GM23338 (cell line): ENCODE results near the gene MPPED1. TPM values are rescaled to one million over a fixed set of nuclear protein-coding genes. Genes with fewer than 3 reads are reported as not detected.

Experiments used
- ATAC-seq: fragments of 200-7000 bp; cut with Tn5 transposase; 3 replicates; pipeline ENCODE4 v1.9.1; 2020
- DNase-seq: peaks from one replicate; pipeline ENCODE4 v3.0.0-alpha.2; 2015; ENCODE audit warnings: low spot score
- H2AFZ ChIP-seq: fragments of 200-600 bp; sonication (generic); 2 replicates; pipeline ENCODE4 v1.8.0; 2016; ENCODE audit warnings: antibody characterized with exemption, mild to moderate bottlenecking, moderate library complexity
- H3F3A ChIP-seq: fragments of 200-600 bp; sonication (generic); replicated peaks from 2 replicates; pipeline ENCODE4 v1.8.0; 2017; ENCODE audit warnings: antibody characterized with exemption, mixed run types, low read depth
- H3K27ac ChIP-seq: fragments of 200-600 bp; sonication (generic); 2 replicates; pipeline ENCODE4 v1.6.1; 2016; ENCODE audit warnings: low read depth
- H3K27me3 ChIP-seq: fragments of 200-600 bp; sonication (generic); 2 replicates; pipeline ENCODE4 v1.8.0; 2016; ENCODE audit warnings: mild to moderate bottlenecking, mixed run types, moderate library complexity; ENCODE audit not compliant: insufficient read depth
- H3K36me3 ChIP-seq: fragments of 200-600 bp; sonication (generic); 2 replicates; pipeline ENCODE4 v1.8.0; 2016; ENCODE audit warnings: mild to moderate bottlenecking; ENCODE audit not compliant: insufficient read depth
- H3K4me1 ChIP-seq: fragments of 200-600 bp; sonication (generic); 2 replicates; pipeline ENCODE4 v1.8.0; 2016; ENCODE audit warnings: mild to moderate bottlenecking, moderate library complexity; ENCODE audit not compliant: insufficient read depth
- H3K4me2 ChIP-seq: fragments of 200-600 bp; sonication (generic); 2 replicates; pipeline ENCODE4 v1.7.1; 2017; ENCODE audit warnings: mixed run types
- H3K4me3 ChIP-seq: fragments of 200-600 bp; sonication (generic); 2 replicates; pipeline ENCODE4 v1.6.1; 2016; ENCODE audit warnings: mixed run types
- H3K79me2 ChIP-seq: fragments of 200-600 bp; sonication (generic); replicated peaks from 2 replicates; pipeline ENCODE4 v1.8.0; 2017; ENCODE audit warnings: mild to moderate bottlenecking; ENCODE audit not compliant: insufficient read depth
- H3K9me2 ChIP-seq: fragments of 200-600 bp; sonication (generic); 2 replicates; pipeline ENCODE4 v1.8.0; 2017; ENCODE audit not compliant: insufficient read depth
- H4K20me1 ChIP-seq: fragments of 200-600 bp; sonication (generic); replicated peaks from 2 replicates; pipeline ENCODE4 v1.8.0; 2017; ENCODE audit warnings: mild to moderate bottlenecking; ENCODE audit not compliant: insufficient read depth
- H3K27ac Mint-ChIP-seq: 2 replicates; pipeline ENCODE4 v1.8.0; 2020; ENCODE audit warnings: inconsistent platforms, mild to moderate bottlenecking, moderate library complexity, mixed read lengths
- H3K27me3 Mint-ChIP-seq: 3 replicates; pipeline ENCODE4 v1.8.0; 2022; ENCODE audit warnings: low read depth, mild to moderate bottlenecking, moderate library complexity, mixed read lengths, inconsistent platforms; ENCODE audit not compliant: insufficient read depth, poor library complexity
- H3K36me3 Mint-ChIP-seq: 3 replicates; pipeline ENCODE4 v1.8.0; 2021; ENCODE audit warnings: low read depth, mild to moderate bottlenecking, inconsistent platforms, moderate library complexity, mixed read lengths
- H3K4me1 Mint-ChIP-seq: 3 replicates; pipeline ENCODE4 v1.8.0; 2020; ENCODE audit warnings: mild to moderate bottlenecking, inconsistent platforms, mixed read lengths
- H3K4me3 Mint-ChIP-seq: 3 replicates; pipeline ENCODE4 v1.8.0; 2021; ENCODE audit warnings: moderate library complexity, mild to moderate bottlenecking, inconsistent platforms, mixed read lengths
- H3K9me3 Mint-ChIP-seq: 3 replicates; pipeline ENCODE4 v1.8.0; 2020; ENCODE audit warnings: moderate library complexity, mild to moderate bottlenecking, inconsistent platforms, mixed read lengths
- CREB1 ChIP-seq: fragments of 250-450 bp; sonication (Bioruptor Pico); IDR thresholded peaks from 2 replicates; pipeline ENCODE4 v1.5.0; 2020; ENCODE audit warnings: low read depth, mild to moderate bottlenecking, moderate library complexity
- CTCF ChIP-seq, 2 experiments: fragments of 200-600 bp in 1 of 2; sonication (generic) in 1 of 2; conservative IDR thresholded peaks; 2 replicates each; pipeline versions ENCODE4 v1.5.1 to v1.6.1; 2016 to 2017; ENCODE audit warnings: antibody characterized with exemption in 2 of 2, low read depth in 2 of 2, mild to moderate bottlenecking in 2 of 2, moderate library complexity in 1 of 2
- EZH2phosphoT487 ChIP-seq: fragments of 200-600 bp; sonication (generic); IDR thresholded peaks from one replicate; pipeline ENCODE4 v1.8.1; 2018; ENCODE audit warnings: antibody characterized with exemption; ENCODE audit not compliant: unreplicated experiment
- JUNB ChIP-seq: IDR thresholded peaks from one replicate; pipeline ENCODE4 v1.6.1; 2016; ENCODE audit warnings: antibody characterized with exemption; ENCODE audit not compliant: unreplicated experiment
- POLR2AphosphoS5 ChIP-seq: IDR thresholded peaks from 2 replicates; pipeline ENCODE4 v1.6.1; 2016; ENCODE audit warnings: antibody characterized with exemption, low read depth
- REST ChIP-seq: IDR thresholded peaks from one replicate; pipeline ENCODE4 v1.6.1; 2018; ENCODE audit warnings: antibody characterized with exemption; ENCODE audit not compliant: unreplicated experiment
- STAT1 ChIP-seq: IDR thresholded peaks from one replicate; pipeline ENCODE4 v1.6.1; 2016; ENCODE audit warnings: antibody characterized with exemption; ENCODE audit not compliant: unreplicated experiment
- ZNF331 ChIP-seq: fragments of 250-450 bp; sonication (Bioruptor Pico); IDR thresholded peaks from 2 replicates; pipeline ENCODE4 v1.5.0; 2020; ENCODE audit warnings: low read depth, mild to moderate bottlenecking, moderate library complexity
- polyA plus RNA-seq: library from polyadenylated mRNA; unstranded; fragments of >200 nt; fragmentation: Nextera tagmentation; extraction: Ambion mirVana; gene quantifications from 2 replicates; pipeline ENCODE4 v1.2.1, GENCODE V29; 2016
- total RNA-seq: library from RNA; depleted of rRNA; stranded (reverse); fragments of >200 nt; shearing (Covaris generic); gene quantifications from 2 replicates; pipeline ENCODE4 v1.2.3, GENCODE V29; 2014

Gene MPPED1
- total and polyA plus RNA-seq, 2 experiments from 2014 or later, result 0.56 TPM; not detected in 1

- ATAC-seq (no peak), DNase-seq (no peak)
- H3K79me2 ChIP-seq, result no peaks in the 10 kb centered on the region
- H3K27me3 ChIP-seq, result no peaks in the 10 kb centered on the region
- H4K20me1 ChIP-seq, result no peaks in the 10 kb centered on the region
- Mint-ChIP-seq H3K4me1 (peaks cover 6% of the 10 kb centered on the region), H3K9me3 (no peaks in the 10 kb centered on the region), H3K36me3 (no peaks in the 10 kb centered on the region), H3K27me3 (peaks cover 12% of the 10 kb centered on the region), H3K4me3 (no peak overlapping the region), H3K27ac (no peak overlapping the region)
- no peaks in the 10 kb centered on the region for H3K9me2 ChIP-seq
- H3F3A ChIP-seq, result no peaks in the 10 kb centered on the region
- TF ChIP-seq REST, result no peak
- TF ChIP-seq ZNF331 (CRISPR knock-in tag), result no peak
- no peak for TF ChIP-seq CTCF (conservative IDR thresholded peaks at IDR 0.05; ENCODE audit: low read depth in 2 of 2)
- TF ChIP-seq CREB1, result no peak
- H2AFZ ChIP-seq, result no peak overlapping the region
- no peak overlapping the region for H3K27ac ChIP-seq
- no peaks in the 10 kb centered on the region for H3K36me3 ChIP-seq
- no peaks in the 10 kb centered on the region for H3K4me1 ChIP-seq
- no peak overlapping the region for H3K4me3 ChIP-seq
- no peak overlapping the region for H3K4me2 ChIP-seq
Observed at GRCh38 chr22:43526946-43527345, 115.1 kb downstream of the MPPED1 start.

GRCh38 chr22:43528601-43529360, 117.0 kb downstream of the MPPED1 start:
- Histone ChIP-seq H2AFZ (no peak overlapping the region), H3F3A (no peaks in the 10 kb centered on the region)

More at GRCh38 chr22:43528601-43529360, 117.0 kb downstream of the MPPED1 start:
- H4K20me1 ChIP-seq, result no peaks in the 10 kb centered on the region
- H3K4me1 ChIP-seq, result no peaks in the 10 kb centered on the region
- Mint-ChIP-seq H3K4me1 (peaks cover 6% of the 10 kb centered on the region), H3K27me3 (peaks cover 11% of the 10 kb centered on the region), H3K36me3 (no peaks in the 10 kb centered on the region), H3K27ac (no peak overlapping the region), H3K9me3 (no peaks in the 10 kb centered on the region), H3K4me3 (no peak overlapping the region)
- no peaks in the 10 kb centered on the region for H3K36me3 ChIP-seq
- TF ChIP-seq REST (no peak), POLR2AphosphoS5 (no peak), JUNB (no peak), EZH2phosphoT487 (no peak), STAT1 (no peak), CREB1 (no peak), CTCF (conservative IDR thresholded peaks at IDR 0.05; ENCODE audit: low read depth in 2 of 2) (no peak)
- no peak for ATAC-seq
- no peak for DNase-seq
- H3K27ac ChIP-seq, result no peak overlapping the region
- H3K4me3 ChIP-seq, result no peak overlapping the region
- H3K27me3 ChIP-seq, result no peaks in the 10 kb centered on the region
- H3K79me2 ChIP-seq, result no peaks in the 10 kb centered on the region
- H3K9me2 ChIP-seq, result no peaks in the 10 kb centered on the region
- H3K4me2 ChIP-seq, result no peak overlapping the region
